IMR-90 (cell line): ENCODE results near the gene NSD2. TPM values are rescaled to one million over a fixed set of nuclear protein-coding genes. Genes with fewer than 3 reads are reported as not detected.

Experiments
- ATAC-seq: fragments of 200-7000 bp; cut with Tn5 transposase; 2 replicates; pipeline ENCODE4 v1.9.1; 2020; ENCODE audit warnings: low read depth, mild to moderate bottlenecking, moderate library complexity
- BruUV-seq: library from RNA; stranded (reverse); fragments of 400-500 nt; replicated peaks from 2 replicates; lab custom pipeline; 2021; lab: Mats Ljungman, UMichigan
- CTCF ChIA-PET: fragments of 300-600 bp; formaldehyde crosslinking; extraction: SDS; loops from one replicate; lab custom pipeline; 2021; ENCODE audit warnings: antibody characterized with exemption; lab: Yijun Ruan, JAX
- POLR2A ChIA-PET: fragments of 300-600 bp; sonication (Branson Sonifier 250); formaldehyde crosslinking; loops from one replicate; lab custom pipeline; 2022; ENCODE audit warnings: antibody characterized with exemption; ENCODE audit not compliant: unreplicated experiment; lab: Charles Lee
- DNase-seq: peaks from one replicate; pipeline ENCODE4 v3.0.0; 2013
- H2AFZ ChIP-seq: replicated peaks from 2 replicates; pipeline ENCODE3; 2013; ENCODE audit warnings: low read length, mild to moderate bottlenecking; ENCODE audit not compliant: poor library complexity
- H2AK5ac ChIP-seq: 2 replicates; pipeline ENCODE4 v1.6.1; 2013; ENCODE audit warnings: low read depth, low read length, inconsistent platforms
- H2AK9ac ChIP-seq: replicated peaks from 2 replicates; pipeline ENCODE3; 2013; ENCODE audit warnings: mild to moderate bottlenecking, low read depth, low read length, moderate library complexity; ENCODE audit not compliant: poor library complexity
- H2BK120ac ChIP-seq: 2 replicates; pipeline ENCODE4 v1.6.1; 2013; ENCODE audit warnings: low read depth, low read length, inconsistent platforms
- H2BK15ac ChIP-seq: 3 replicates; pipeline ENCODE4 v1.6.1; 2013; ENCODE audit warnings: low read depth, low read length, inconsistent platforms
- H2BK20ac ChIP-seq: 2 replicates; pipeline ENCODE4 v1.6.1; 2013; ENCODE audit warnings: low read depth, mild to moderate bottlenecking, inconsistent platforms, low read length, moderate library complexity
- H2BK5ac ChIP-seq: 2 replicates; pipeline ENCODE4 v1.6.1; 2013; ENCODE audit warnings: mild to moderate bottlenecking, low read depth, low read length, inconsistent platforms; ENCODE audit not compliant: poor library complexity, severe bottlenecking
- H3K14ac ChIP-seq: replicated peaks from 2 replicates; pipeline ENCODE4 v1.6.1; 2013; ENCODE audit warnings: low read depth, low read length, inconsistent platforms
- H3K18ac ChIP-seq: 2 replicates; pipeline ENCODE4 v1.6.1; 2013; ENCODE audit warnings: low read depth, low read length, control low read depth
- H3K23ac ChIP-seq: 2 replicates; pipeline ENCODE4 v1.6.1; 2013; ENCODE audit warnings: low read depth, low read length, inconsistent platforms
- H3K27ac ChIP-seq: 2 replicates; pipeline ENCODE4 v1.5.1; 2013; ENCODE audit warnings: mild to moderate bottlenecking, control low read depth, low read length; ENCODE audit not compliant: insufficient read depth
- H3K27me3 ChIP-seq: 2 replicates; pipeline ENCODE4 v1.6.1; 2013; ENCODE audit warnings: low read length; ENCODE audit not compliant: control insufficient read depth, insufficient read depth
- H3K36me3 ChIP-seq: 2 replicates; pipeline ENCODE4 v1.6.1; 2013; ENCODE audit warnings: low read length, mixed read lengths; ENCODE audit not compliant: control insufficient read depth, insufficient read depth
- H3K4ac ChIP-seq: 2 replicates; pipeline ENCODE4 v1.6.1; 2013; ENCODE audit warnings: low read depth, low read length, inconsistent platforms
- H3K4me1 ChIP-seq: 2 replicates; pipeline ENCODE4 v1.6.1; 2013; ENCODE audit warnings: low read length, mixed read lengths; ENCODE audit not compliant: control insufficient read depth, insufficient read depth
- H3K4me2 ChIP-seq: 2 replicates; pipeline ENCODE4 v1.6.1; 2013; ENCODE audit warnings: low read depth, mild to moderate bottlenecking, control low read depth, low read length, moderate library complexity
- H3K4me3 ChIP-seq: 2 replicates; pipeline ENCODE4 v1.5.1; 2013; ENCODE audit warnings: low read depth, mild to moderate bottlenecking, control low read depth, low read length, moderate library complexity; ENCODE audit not compliant: insufficient read depth
- H3K56ac ChIP-seq: 2 replicates; pipeline ENCODE4 v1.6.1; 2013; ENCODE audit warnings: low read length, inconsistent platforms; ENCODE audit not compliant: insufficient read depth; ENCODE audit errors: extremely low read depth
- H3K79me1 ChIP-seq, 2 experiments: 2 replicates each; pipeline ENCODE4 v1.6.1; 2013; ENCODE audit warnings: low read length in 2 of 2, inconsistent platforms in 1 of 2, low read depth in 1 of 2
- H3K9ac ChIP-seq: 2 replicates; pipeline ENCODE4 v1.6.1; 2013; ENCODE audit warnings: low read depth, low read length, control low read depth
- H3K9me1 ChIP-seq: 2 replicates; pipeline ENCODE4 v1.6.1; 2013; ENCODE audit warnings: low read length, inconsistent platforms; ENCODE audit not compliant: insufficient read depth
- H3K9me3 ChIP-seq: 2 replicates; pipeline ENCODE4 v1.6.1; 2013; ENCODE audit warnings: low read length; ENCODE audit not compliant: control insufficient read depth, insufficient read depth
- H4K20me1 ChIP-seq: 2 replicates; pipeline ENCODE4 v1.6.1; 2013; ENCODE audit warnings: low read length, inconsistent platforms; ENCODE audit not compliant: insufficient read depth
- H4K5ac ChIP-seq: 2 replicates; pipeline ENCODE4 v1.6.1; 2013; ENCODE audit warnings: mild to moderate bottlenecking, low read depth, low read length, control low read depth
- H4K8ac ChIP-seq, 2 experiments: 2 replicates each; pipeline ENCODE4 v1.6.1; 2013; ENCODE audit warnings: low read depth in 2 of 2, low read length in 2 of 2, control low read depth in 1 of 2, inconsistent platforms in 1 of 2
- H4K91ac ChIP-seq: 2 replicates; pipeline ENCODE4 v1.6.1; 2013; ENCODE audit warnings: low read depth, low read length, inconsistent platforms; ENCODE audit not compliant: insufficient read depth
- BHLHE40 ChIP-seq: fragments of 150-350 bp; IDR thresholded peaks from 2 replicates; pipeline ENCODE4 v1.6.1; 2016; ENCODE audit warnings: mild to moderate bottlenecking, low read depth, low read length
- CEBPB ChIP-seq: IDR thresholded peaks from 2 replicates; pipeline ENCODE4 v1.6.1; 2012; ENCODE audit warnings: low read depth, low read length, improper control_type of control experiment
- CHD1 ChIP-seq: IDR thresholded peaks from 2 replicates; pipeline ENCODE4 v1.6.1; 2012; ENCODE audit warnings: low read depth, low read length, improper control_type of control experiment
- CTCF ChIP-seq: conservative IDR thresholded peaks from 2 replicates; pipeline ENCODE4 v1.5.1; 2012; ENCODE audit warnings: mild to moderate bottlenecking, low read depth, low read length, improper control_type of control experiment
- ELK1 ChIP-seq: fragments of 150-350 bp; IDR thresholded peaks from 2 replicates; pipeline ENCODE4 v1.6.1; 2016; ENCODE audit warnings: low read depth, mild to moderate bottlenecking, low read length, moderate library complexity, borderline replicate concordance
- FOS ChIP-seq: fragments of 150-350 bp; IDR thresholded peaks from 2 replicates; pipeline ENCODE4 v1.6.1; 2016; ENCODE audit warnings: low read depth, low read length
- MAFK ChIP-seq: IDR thresholded peaks from 2 replicates; pipeline ENCODE4 v1.6.1; 2012; ENCODE audit warnings: low read depth, low read length, improper control_type of control experiment
- MAZ ChIP-seq: IDR thresholded peaks from 2 replicates; pipeline ENCODE4 v1.6.1; 2012; ENCODE audit warnings: low read depth, mild to moderate bottlenecking, low read length, improper control_type of control experiment, moderate library complexity, borderline replicate concordance
- MXI1 ChIP-seq: IDR thresholded peaks from 2 replicates; pipeline ENCODE4 v1.6.1; 2012; ENCODE audit warnings: low read depth, mild to moderate bottlenecking, low read length, moderate library complexity, borderline replicate concordance
- NFE2L2 ChIP-seq: fragments of 150-350 bp; IDR thresholded peaks from 2 replicates; pipeline ENCODE4 v1.6.1; 2016; ENCODE audit warnings: low read depth, mild to moderate bottlenecking, low read length
- POLR2A ChIP-seq: IDR thresholded peaks from 2 replicates; pipeline ENCODE4 v1.6.1; 2012; ENCODE audit warnings: mild to moderate bottlenecking, low read depth, low read length
- RAD21 ChIP-seq: IDR thresholded peaks from 2 replicates; pipeline ENCODE4 v1.6.1; 2012; ENCODE audit warnings: low read length, improper control_type of control experiment
- RCOR1 ChIP-seq: IDR thresholded peaks from 2 replicates; pipeline ENCODE4 v1.6.1; 2012; ENCODE audit warnings: mild to moderate bottlenecking, low read length, improper control_type of control experiment; ENCODE audit not compliant: insufficient replicate concordance
- RFX5 ChIP-seq: IDR thresholded peaks from 2 replicates; pipeline ENCODE4 v1.8.0; 2012; ENCODE audit warnings: low read depth, mild to moderate bottlenecking, low read length, moderate library complexity
- SMC3 ChIP-seq: fragments of 150-350 bp; IDR thresholded peaks from 2 replicates; pipeline ENCODE4 v1.6.1; 2016; ENCODE audit warnings: low read depth, mild to moderate bottlenecking, antibody characterized with exemption, low read length, moderate library complexity
- USF2 ChIP-seq: fragments of 150-350 bp; IDR thresholded peaks from 2 replicates; pipeline ENCODE4 v1.6.1; 2017; ENCODE audit warnings: mild to moderate bottlenecking, antibody characterized with exemption, low read length, low read depth
- WGBS, 2 experiments: methylation state at CpG; one replicate each; pipeline versions ENCODE4 v1.1.5 to v1.1.7; 2013; ENCODE audit warnings: missing lambda C conversion rate in 2 of 2; ENCODE audit not compliant: insufficient read length in 1 of 2; ENCODE audit errors: extremely low coverage in 2 of 2; 5-methylcytosine and 5-hydroxymethylcytosine counted together
- dilution Hi-C: fragments of 300-500 bp; cut with HindIII; formaldehyde crosslinking; loops from one replicate; pipeline ENCODE4 v1.14.3; 2018; ENCODE audit warnings: low sequenced_read_pairs; ENCODE audit not compliant: unreplicated experiment
- in situ Hi-C: fragments of 300-500 bp; cut with MboI; formaldehyde crosslinking; loops from 3 replicates; pipeline ENCODE4 v1.14.3; 2019; ENCODE audit warnings: low sequenced_read_pairs, inconsistent platforms, mixed read lengths
- intact Hi-C: fragments of 100-400 bp; cut with micrococcal nuclease; formaldehyde crosslinking; loops from 2 replicates; pipeline ENCODE4 v1.10.0; 2022
- polyA plus RNA-seq, 3 experiments: library from polyadenylated mRNA; depleted of rRNA; stranded (reverse); fragments of >200 nt; gene quantifications; 2 replicates each; pipeline ENCODE4 v1.2.3, GENCODE V29; 2012; ENCODE audit warnings: low replicate concordance in 1 of 3
- total RNA-seq: library from RNA; depleted of rRNA; stranded (reverse); fragments of >200 nt; gene quantifications from 2 replicates; pipeline ENCODE4 v1.2.3, GENCODE V29; 2012

NSD2 gene
- total and polyA plus RNA-seq, 2 of the 4 experiments (the other 2 are of a cell fraction), result 35.9 to 68.1 TPM

- Histone ChIP-seq H4K20me1 (peaks cover 26% of the 10 kb centered on the region; the same call in 1 of the 2 replicates), H3K9me1 (peaks cover 15% of the 10 kb centered on the region), H2BK20ac (no peak overlapping the region), H3K4me2 (no peak overlapping the region), H4K5ac (no peak overlapping the region), H4K91ac (no peak overlapping the region), H2BK120ac (no peak overlapping the region), H3K79me1 (peaks cover 30 to 43% of the 10 kb centered on the region in 2 experiments), H3K23ac (no peak overlapping the region), H3K27ac (no peak overlapping the region), H3K9me3 (peaks cover 5% of the 10 kb centered on the region), H4K8ac (no peak overlapping the region), H3K18ac (no peak overlapping the region), H2BK5ac (no peak overlapping the region), H2AFZ (no peak overlapping the region), H3K14ac (no peak overlapping the region), H2BK15ac (no peak overlapping the region), H3K27me3 (no peaks in the 10 kb centered on the region), H3K4ac (no peak overlapping the region), H2AK9ac (no peak overlapping the region), H3K56ac (no peak overlapping the region), H3K36me3 (peaks cover 15% of the 10 kb centered on the region), H2AK5ac (no peak overlapping the region), H3K4me3 (no peak overlapping the region), H3K9ac (no peak overlapping the region), H3K4me1 (no peaks in the 10 kb centered on the region)
- TF ChIP-seq SMC3, result no peak
- TF ChIP-seq CEBPB, result no peak
- TF ChIP-seq FOS, result no peak
- no peak for TF ChIP-seq MAZ
- TF ChIP-seq RCOR1, result no peak
- no peak for TF ChIP-seq CTCF
- TF ChIP-seq USF2, result no peak
- no peak for TF ChIP-seq CHD1
- no peak for TF ChIP-seq RFX5
- TF ChIP-seq ELK1, result no peak
- no peak for TF ChIP-seq MAFK
- no peak for TF ChIP-seq RAD21
- TF ChIP-seq BHLHE40, result no peak
- TF ChIP-seq NFE2L2, result no peak
- no peak for TF ChIP-seq POLR2A
- TF ChIP-seq MXI1, result no peak
- intact Hi-C loops, result no loop called here
- ChIA-PET POLR2A (interaction anchor here (0.6 kb wide), 1 partner anchor 89 kb away, joined by 3 read pairs; no protein-coding TSS in a partner anchor), CTCF (no interaction called here)
- dilution Hi-C loops, result no loop called here
- 90% methylated on average over 3 of the region's 19 CpGs; no CpG with 5 or more reads in 1 of the 2 experiments for WGBS, 2 experiments
- DNase-seq, result no peak
- no TSS peak for BruUV-seq
- no peak for ATAC-seq
- in situ Hi-C loops, result no loop called here
These were observed 122.0 kb downstream of the NSD2 start for GRCh38 chr4:1993169-1993516.
